Measurements from ENCODE around the gene DGKG.

Gene DGKG

DNA sequence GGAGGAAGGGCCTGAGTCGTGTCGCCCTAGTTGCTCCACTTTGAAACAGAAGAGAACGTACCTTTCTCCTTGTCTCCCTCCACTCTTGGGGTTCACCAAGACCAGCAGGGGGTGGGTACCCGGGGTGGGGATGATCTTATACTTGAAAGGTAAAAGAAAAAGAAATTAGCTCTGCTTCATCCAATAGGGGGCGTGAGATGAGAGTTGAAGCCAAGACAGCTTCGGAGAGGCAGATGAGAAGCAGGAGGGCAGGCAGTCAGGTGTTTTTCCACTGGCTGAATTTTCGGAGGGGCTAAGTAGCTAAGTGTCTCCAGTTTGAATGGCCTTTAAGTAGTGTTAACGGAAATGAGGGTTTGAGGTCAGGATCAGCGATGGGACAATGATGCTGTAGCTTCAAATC lies 100.4 kb downstream of the DGKG start:
- H3K27me3 ChIP-seq (ENCODE audit: insufficient read depth, poor library complexity, severe bottlenecking): no peaks in the 10 kb centered on the region
- DNase-seq (ENCODE audit: low read depth in 1 of 2, low spot score in 1 of 2): no peak
- TF ChIP-seq, protein P1, sequence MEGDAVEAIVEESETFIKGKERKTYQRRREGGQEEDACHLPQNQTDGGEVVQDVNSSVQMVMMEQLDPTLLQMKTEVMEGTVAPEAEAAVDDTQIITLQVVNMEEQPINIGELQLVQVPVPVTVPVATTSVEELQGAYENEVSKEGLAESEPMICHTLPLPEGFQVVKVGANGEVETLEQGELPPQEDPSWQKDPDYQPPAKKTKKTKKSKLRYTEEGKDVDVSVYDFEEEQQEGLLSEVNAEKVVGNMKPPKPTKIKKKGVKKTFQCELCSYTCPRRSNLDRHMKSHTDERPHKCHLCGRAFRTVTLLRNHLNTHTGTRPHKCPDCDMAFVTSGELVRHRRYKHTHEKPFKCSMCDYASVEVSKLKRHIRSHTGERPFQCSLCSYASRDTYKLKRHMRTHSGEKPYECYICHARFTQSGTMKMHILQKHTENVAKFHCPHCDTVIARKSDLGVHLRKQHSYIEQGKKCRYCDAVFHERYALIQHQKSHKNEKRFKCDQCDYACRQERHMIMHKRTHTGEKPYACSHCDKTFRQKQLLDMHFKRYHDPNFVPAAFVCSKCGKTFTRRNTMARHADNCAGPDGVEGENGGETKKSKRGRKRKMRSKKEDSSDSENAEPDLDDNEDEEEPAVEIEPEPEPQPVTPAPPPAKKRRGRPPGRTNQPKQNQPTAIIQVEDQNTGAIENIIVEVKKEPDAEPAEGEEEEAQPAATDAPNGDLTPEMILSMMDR (IDR thresholded peaks at IDR 0.05; ENCODE audit: insufficient read depth, low read length): no peak
- no peak for TF ChIP-seq POLR2AphosphoS5 (IDR thresholded peaks at IDR 0.05; ENCODE audit: low read depth)
- TF ChIP-seq, protein P2, sequence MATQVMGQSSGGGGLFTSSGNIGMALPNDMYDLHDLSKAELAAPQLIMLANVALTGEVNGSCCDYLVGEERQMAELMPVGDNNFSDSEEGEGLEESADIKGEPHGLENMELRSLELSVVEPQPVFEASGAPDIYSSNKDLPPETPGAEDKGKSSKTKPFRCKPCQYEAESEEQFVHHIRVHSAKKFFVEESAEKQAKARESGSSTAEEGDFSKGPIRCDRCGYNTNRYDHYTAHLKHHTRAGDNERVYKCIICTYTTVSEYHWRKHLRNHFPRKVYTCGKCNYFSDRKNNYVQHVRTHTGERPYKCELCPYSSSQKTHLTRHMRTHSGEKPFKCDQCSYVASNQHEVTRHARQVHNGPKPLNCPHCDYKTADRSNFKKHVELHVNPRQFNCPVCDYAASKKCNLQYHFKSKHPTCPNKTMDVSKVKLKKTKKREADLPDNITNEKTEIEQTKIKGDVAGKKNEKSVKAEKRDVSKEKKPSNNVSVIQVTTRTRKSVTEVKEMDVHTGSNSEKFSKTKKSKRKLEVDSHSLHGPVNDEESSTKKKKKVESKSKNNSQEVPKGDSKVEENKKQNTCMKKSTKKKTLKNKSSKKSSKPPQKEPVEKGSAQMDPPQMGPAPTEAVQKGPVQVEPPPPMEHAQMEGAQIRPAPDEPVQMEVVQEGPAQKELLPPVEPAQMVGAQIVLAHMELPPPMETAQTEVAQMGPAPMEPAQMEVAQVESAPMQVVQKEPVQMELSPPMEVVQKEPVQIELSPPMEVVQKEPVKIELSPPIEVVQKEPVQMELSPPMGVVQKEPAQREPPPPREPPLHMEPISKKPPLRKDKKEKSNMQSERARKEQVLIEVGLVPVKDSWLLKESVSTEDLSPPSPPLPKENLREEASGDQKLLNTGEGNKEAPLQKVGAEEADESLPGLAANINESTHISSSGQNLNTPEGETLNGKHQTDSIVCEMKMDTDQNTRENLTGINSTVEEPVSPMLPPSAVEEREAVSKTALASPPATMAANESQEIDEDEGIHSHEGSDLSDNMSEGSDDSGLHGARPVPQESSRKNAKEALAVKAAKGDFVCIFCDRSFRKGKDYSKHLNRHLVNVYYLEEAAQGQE (IDR thresholded peaks at IDR 0.05; ENCODE audit: insufficient replicate concordance, low read depth): no peak
- no peak for TF ChIP-seq GABPA (IDR thresholded peaks at IDR 0.05; ENCODE audit: low read depth)
- no peak for TF ChIP-seq SPI1 (IDR thresholded peaks at IDR 0.05; ENCODE audit: borderline replicate concordance, low read depth)
- H3K27ac ChIP-seq (replicated peaks): no peak overlapping the region
- H3K4me3 ChIP-seq (replicated peaks; ENCODE audit: insufficient read depth, low read length): no peak overlapping the region

DNA sequence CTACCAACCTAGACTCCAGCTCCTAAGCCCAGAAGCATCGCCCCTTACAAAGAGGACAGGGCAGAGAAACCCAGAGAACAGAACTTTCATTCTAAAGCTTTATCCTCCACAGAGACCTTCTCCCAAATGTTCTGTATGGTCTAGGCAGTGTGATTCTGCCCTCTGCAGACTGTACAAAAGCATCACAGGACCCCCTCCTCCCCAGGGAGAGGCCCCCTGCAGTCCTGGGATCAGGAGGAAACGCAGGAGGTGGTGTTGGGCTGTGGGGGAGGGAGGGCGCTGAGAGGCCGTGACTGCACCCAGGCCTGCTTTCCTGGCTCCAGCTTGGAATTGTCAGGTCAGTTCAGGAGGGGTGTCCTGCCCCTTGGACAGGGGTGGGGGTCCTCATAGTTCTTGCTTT lies 101.3 kb downstream of the DGKG start:
- DNase-seq (ENCODE audit: low read depth in 1 of 2, low spot score in 1 of 2): no peak
- Histone ChIP-seq H3K4me3 (replicated peaks; ENCODE audit: insufficient read depth, low read length) (no peak overlapping the region), H3K27ac (replicated peaks) (no peak overlapping the region), H3K27me3 (ENCODE audit: insufficient read depth, poor library complexity, severe bottlenecking) (no peaks in the 10 kb centered on the region)
- TF ChIP-seq GABPA (IDR thresholded peaks at IDR 0.05; ENCODE audit: low read depth): no peak
- TF ChIP-seq, protein P2 (IDR thresholded peaks at IDR 0.05; ENCODE audit: insufficient replicate concordance, low read depth): no peak
- TF ChIP-seq, protein P1 (IDR thresholded peaks at IDR 0.05; ENCODE audit: insufficient read depth, low read length): no peak
- no peak for TF ChIP-seq SPI1 (IDR thresholded peaks at IDR 0.05; ENCODE audit: borderline replicate concordance, low read depth)
- TF ChIP-seq POLR2AphosphoS5 (IDR thresholded peaks at IDR 0.05; ENCODE audit: low read depth): no peak

DNA sequence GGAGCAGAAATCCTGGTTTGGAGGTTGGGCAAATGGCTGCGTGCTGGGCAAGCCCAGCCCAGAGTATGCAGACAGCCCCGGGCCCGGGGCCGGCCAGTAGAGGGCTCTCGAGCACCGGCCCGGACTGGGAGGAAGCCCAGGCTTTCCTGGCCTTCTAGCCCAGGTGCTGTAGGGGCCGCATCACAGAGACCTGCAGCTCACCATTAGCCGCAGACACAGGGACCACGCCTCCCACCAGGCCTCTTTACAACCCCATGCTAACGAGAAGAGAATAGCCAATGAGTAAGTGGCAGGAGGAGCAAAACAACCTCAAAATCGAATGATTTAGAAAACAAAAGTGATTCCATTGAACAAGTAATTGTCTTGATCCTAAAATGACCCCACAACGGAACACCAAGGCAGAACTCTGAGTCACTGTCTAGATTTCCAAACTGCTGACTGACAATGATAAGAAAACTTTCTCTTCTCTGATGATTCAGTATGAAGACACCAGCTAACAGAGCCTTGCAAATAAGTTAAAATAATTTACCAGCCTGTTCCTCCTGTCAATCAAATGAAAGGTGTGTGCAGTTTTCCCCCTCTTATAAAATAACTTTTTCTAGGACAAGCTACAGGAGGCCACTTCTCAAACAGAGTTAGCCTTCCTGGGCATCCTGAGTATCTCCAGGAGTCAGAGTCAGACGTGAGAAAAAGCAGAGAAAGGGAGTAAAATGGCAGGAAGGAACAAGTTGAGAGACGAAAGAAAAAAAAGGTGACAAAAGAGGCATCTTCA lies 102.2 kb downstream of the DGKG start:
- TF ChIP-seq, protein P2 (IDR thresholded peaks at IDR 0.05; ENCODE audit: insufficient replicate concordance, low read depth): no peak
- TF ChIP-seq SPI1 (IDR thresholded peaks at IDR 0.05; ENCODE audit: borderline replicate concordance, low read depth): no peak
- no peak for TF ChIP-seq POLR2AphosphoS5 (IDR thresholded peaks at IDR 0.05; ENCODE audit: low read depth)
- TF ChIP-seq, protein P1 (IDR thresholded peaks at IDR 0.05; ENCODE audit: insufficient read depth, low read length): peak; percentile 81
- TF ChIP-seq GABPA (IDR thresholded peaks at IDR 0.05; ENCODE audit: low read depth): no peak
- Histone ChIP-seq H3K27ac (replicated peaks) (no peak overlapping the region), H3K4me3 (replicated peaks; ENCODE audit: insufficient read depth, low read length) (no peak overlapping the region), H3K27me3 (ENCODE audit: insufficient read depth, poor library complexity, severe bottlenecking) (no peaks in the 10 kb centered on the region)
- DNase-seq (ENCODE audit: low read depth in 1 of 2, low spot score in 1 of 2): peak; percentile 20 to 54

Measured in HL-60 (cell line).